NCI-H187 treated with DMSO at 0.1 percent for 48 hours (cell line): Measurements from ENCODE around the gene DDX41.

Source experiments
- DNase-seq: peaks from one replicate; lab custom pipeline; 2025; lab: John Stamatoyannopoulos, UW

The DDX41 gene

DNA sequence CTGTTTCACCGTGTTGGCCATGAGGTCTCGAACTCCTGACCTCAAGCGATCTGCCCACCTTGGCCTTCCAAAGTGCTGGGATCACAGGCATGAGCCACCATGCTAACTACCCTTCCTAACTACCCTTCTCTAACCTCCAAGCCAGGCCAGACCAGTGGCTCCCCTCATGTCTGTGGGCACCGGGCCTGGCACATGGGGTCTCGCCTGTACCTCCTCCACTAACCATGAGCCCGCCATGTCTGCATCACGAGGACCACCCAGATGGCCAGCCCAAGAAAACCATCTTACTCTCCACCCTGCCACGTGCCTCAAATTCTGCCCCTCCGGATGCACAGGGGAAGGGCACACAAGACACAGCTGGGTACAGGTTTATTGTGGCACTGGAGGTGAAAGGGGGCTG is 33.7 kb downstream of the DDX41 start:
- no peak for DNase-seq

- DNase-seq = no peak
These were observed 34.4 kb downstream of the DDX41 start for GRCh38 chr5:177482359-177482795.

GRCh38 chr5:177479774-177480173 is 37.0 kb downstream of the DDX41 start:
- DNase-seq = no peak

GRCh38 chr5:177478711-177479646 is 37.8 kb downstream of the DDX41 start:
- DNase-seq = no peak

- DNase-seq = no peak
These were observed 38.9 kb downstream of the DDX41 start for GRCh38 chr5:177477701-177478477.

DNA sequence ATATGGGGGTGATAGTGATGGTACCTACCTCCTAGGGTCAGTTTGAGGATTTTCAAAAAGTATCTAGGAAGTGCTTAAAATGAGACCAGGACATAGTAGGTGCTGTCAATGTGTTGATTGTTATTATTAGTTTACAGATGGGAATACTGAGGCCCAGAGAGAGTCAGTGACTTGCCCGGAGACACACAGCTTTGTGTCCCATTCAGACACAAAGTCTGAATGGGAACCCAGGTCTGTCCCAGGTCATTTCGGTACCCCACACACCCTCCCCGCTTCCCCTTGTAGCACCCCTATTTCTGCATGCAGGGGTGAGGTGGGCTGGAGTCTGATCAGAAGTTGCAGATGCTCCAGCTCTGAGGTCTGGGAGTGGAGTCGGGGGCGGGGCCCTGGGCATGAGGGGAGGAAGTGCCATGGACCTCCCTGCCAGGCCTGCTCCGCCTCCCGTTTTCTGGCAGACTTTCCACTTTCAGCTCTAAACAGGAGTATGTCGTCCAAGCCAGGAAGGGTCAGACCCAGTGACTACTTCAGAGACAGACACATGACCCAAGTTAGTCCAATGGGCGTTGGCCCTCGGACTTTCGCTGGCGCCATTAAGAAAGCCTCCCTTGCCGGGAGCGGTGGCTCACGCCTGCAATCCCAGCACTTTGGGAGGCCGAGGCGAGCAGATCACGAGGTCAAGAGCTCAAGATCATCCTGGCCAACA is 40.1 kb downstream of the DDX41 start:
- DNase-seq = no peak

DNA sequence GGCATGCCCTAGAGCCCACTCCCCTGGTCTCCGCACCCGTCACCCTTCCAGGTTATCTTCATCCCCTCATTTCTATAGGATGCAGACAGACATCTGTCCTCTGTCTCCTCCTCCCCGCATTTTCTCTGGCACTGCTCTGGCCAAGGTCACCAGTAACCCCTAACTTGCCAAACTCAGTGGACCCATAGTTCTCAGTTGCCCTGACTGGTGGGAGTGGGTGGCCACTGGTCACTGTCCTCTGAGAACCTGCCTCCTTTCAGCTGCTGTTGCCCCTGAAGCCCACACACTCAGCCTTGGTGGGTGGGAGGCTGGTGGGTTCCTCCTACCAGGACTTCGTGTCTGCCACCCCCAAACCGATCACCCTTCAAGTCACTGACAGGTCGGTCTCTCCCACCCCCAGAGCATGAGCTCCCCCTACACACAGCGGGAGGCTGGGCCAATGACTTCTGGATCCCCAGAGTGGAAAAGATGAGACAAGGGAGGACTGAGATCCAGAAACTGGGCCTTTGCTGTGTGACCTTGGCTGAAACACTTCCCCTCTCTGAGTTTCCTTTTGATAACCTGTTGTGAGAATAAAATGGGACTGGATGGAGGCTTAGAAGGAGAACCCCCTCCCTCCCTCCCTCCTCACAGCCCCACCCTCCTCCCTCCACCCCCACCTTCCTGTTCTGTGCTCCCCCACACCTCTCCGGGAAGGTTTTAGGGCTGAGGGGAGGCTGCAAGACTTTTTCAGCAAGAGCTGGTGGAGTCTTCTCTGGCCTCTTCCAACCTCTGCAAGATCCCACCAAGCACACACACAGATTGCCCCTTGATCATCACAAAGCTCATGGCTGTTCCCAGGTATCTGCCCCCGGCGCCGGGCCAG is 41.0 kb downstream of the DDX41 start:
- DNase-seq = no peak

- DNase-seq = no peak
These were observed 41.8 kb downstream of the DDX41 start for GRCh38 chr5:177474846-177475562.

GRCh38 chr5:177474002-177474476 is 42.7 kb downstream of the DDX41 start:
- no peak for DNase-seq

DNA sequence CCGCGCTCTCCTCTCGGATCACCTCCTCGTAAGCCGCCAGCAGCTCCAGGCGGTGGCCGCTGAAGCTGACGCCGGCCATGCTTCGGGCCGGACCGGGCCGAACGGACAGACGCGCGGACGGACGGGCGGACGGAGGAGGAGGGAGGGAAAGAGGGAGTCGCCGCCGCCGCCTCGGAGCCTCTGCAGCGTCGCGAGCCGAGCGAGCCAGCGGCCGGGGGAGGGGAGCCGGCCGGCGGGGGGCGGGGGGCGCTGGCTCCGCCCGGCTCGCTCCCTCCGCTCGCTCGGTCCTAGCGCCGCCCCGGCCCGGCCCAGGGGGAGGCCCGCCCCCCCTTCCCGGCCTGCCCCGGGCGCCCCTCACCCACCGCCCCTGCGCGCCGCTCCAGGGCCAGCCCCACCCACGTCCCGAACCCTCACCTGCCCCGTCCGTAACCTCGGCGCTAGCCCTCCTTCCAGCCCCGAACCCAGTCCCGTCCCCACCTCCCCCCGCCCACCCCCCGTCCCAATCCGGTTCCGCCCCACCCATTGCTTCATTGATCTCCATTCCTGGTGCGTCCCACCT is 43.2 kb downstream of the DDX41 start, which contains the start of gene DBN1:
DBN1 (minus strand) TSS at position 192 of the 559 bp plus-strand sequence; CDS start at position 79, 113 bp downstream.
- no peak for DNase-seq

- DNase-seq = no peak
These were observed 44.0 kb downstream of the DDX41 start for GRCh38 chr5:177472460-177473442.

- no peak for DNase-seq
These were observed 45.0 kb downstream of the DDX41 start for GRCh38 chr5:177471610-177472356.

- no peak for DNase-seq
These were observed 45.8 kb downstream of the DDX41 start for GRCh38 chr5:177470759-177471536.

DNA sequence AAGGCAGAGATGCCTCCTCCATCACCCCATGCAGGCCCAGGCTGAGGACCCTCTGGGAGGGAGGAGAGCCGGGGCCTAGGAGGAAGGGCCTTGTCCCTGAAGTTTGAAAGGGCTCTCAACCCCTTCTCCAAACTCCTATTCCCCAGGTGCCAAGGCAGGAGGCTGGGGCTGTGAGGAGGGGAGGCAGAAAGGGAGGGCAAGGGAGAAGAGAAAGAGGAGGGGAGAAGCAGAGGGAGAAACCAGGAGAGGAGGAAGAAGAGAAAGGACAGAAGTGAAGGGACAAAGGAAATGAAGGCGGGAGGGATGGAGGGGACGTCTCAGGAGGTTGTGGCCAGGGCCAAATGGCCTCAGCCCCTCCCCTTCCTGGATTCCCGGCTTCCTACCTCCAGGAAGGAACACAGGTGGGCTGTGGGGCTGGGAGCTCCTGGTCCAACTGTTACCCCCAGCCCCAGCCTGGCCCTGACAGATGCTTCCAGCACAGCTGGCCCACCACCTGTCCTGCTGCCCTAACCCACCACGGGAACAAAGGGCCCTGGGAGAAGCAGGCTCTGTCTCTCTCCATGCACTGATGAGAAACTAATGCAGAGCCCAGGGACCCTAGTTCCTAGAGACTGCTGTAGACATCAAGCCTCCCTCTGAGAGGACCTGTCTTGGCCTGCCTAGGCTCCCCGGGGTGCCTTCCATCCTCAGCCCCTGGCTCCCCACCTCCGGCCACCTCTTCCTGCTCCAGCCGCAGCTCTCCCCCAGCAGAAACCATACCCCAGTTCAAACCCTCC is 46.8 kb downstream of the DDX41 start:
- no peak for DNase-seq

DNA sequence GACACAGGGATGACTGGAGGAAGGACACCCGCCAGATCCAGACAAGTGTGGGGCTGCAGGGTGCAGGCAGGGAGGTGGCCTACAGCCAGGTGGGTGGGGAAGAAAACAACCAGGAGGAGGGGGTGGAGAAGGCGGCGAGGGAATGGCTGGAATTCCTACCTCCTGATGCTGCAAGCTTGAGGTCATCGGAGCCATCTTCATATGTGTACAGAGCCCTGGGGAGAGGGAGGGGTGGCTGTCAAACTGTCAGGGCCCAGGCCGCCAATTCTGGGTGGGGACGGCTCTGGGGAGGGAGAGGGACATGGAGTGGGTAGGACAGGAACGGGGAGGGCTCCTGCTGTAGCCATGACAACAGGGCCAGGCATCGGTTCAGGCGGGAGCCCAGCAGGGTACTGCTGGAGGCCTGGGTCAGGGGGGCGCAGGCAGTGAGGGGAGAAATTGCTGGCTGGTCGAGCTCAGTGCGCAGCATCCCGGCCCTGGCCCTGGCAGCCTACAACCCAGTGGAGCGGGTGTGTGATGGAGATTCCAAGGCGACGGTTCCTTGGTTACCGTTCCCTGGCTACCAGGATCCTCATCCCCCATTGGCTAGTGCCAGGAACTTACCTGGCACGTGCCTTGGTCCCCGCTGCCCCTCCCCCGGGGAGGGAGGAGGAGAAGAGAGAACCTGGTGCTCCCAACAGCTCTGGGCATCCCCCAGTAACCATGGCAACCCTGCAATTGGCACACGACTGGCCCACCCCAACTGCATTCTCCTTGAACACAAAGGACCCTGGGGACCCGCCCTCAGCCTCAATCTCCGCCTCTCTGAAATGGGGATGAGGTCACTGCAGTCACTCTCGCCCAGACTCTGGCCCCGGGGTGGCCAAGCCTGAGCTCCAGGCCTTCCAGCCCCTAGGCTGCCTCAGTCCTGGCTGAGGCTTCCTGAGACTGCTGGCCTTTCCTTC is 47.8 kb downstream of the DDX41 start:
- no peak for DNase-seq
